GM12878 (cell line): ENCODE measurements around the gene LETMD1. TPM values are rescaled to one million over a fixed set of nuclear protein-coding genes. Genes with fewer than 3 reads are reported as not detected.

Source experiments
- ATAC-seq: fragments of 200-7000 bp; cut with Tn5 transposase; 3 replicates; pipeline ENCODE4 v1.9.1; 2020; ENCODE audit warnings: mild to moderate bottlenecking, moderate library complexity
- BruUV-seq: library from RNA; stranded (reverse); fragments of 400-500 nt; replicated peaks from 2 replicates; lab custom pipeline; 2021; lab: Mats Ljungman, UMichigan
- CTCF ChIA-PET: fragments of 300-600 bp; sonication (Branson Sonifier 250); formaldehyde crosslinking; extraction: SDS; loops from one replicate; lab custom pipeline; 2021; ENCODE audit warnings: inconsistent platforms; lab: Yijun Ruan, JAX
- POLR2A ChIA-PET: fragments of 350-600 bp; formaldehyde crosslinking; extraction: SDS; loops from one replicate; lab custom pipeline; 2021; ENCODE audit warnings: inconsistent platforms; lab: Charles Lee
- RAD21 ChIA-PET: fragments of 300-600 bp; sonication (Branson Sonifier 250); formaldehyde crosslinking; loops from one replicate; lab custom pipeline; 2023; ENCODE audit warnings: antibody characterized with exemption; ENCODE audit not compliant: unreplicated experiment; lab: Charles Lee
- SMC1A ChIA-PET: fragments of 300-600 bp; sonication (Branson Sonifier 250); formaldehyde crosslinking; loops from one replicate; lab custom pipeline; 2023; ENCODE audit not compliant: unreplicated experiment, uncharacterized antibody; lab: Charles Lee
- DNase-seq: peaks from one replicate; pipeline ENCODE4 v3.0.0-alpha.2; 2011; ENCODE audit warnings: low read depth, low spot score
- FAIRE-seq: peaks from 3 replicates; lab custom pipeline; 2011; peaks lifted over from hg19 to GRCh38; lab: Jason Lieb, UNC
- H2AFZ ChIP-seq: 2 replicates; pipeline ENCODE4 v1.6.0; 2011; ENCODE audit warnings: low read depth, low read length, control low read depth; ENCODE audit not compliant: control insufficient read depth
- H3K27ac ChIP-seq: 2 replicates; pipeline ENCODE4 v1.5.1; 2011; ENCODE audit warnings: control low read depth; ENCODE audit not compliant: control insufficient read depth, insufficient read depth
- H3K27me3 ChIP-seq, 2 experiments: replicated peaks in 1 of 2; 2 replicates each; pipeline versions ENCODE4 v1.6.0 to v1.6.1; 2011; ENCODE audit warnings: low read length in 1 of 2; ENCODE audit not compliant: control insufficient read depth in 2 of 2, insufficient read depth in 2 of 2
- H3K36me3 ChIP-seq, 2 experiments: 2 replicates each; pipeline ENCODE4 v1.5.1; 2011; ENCODE audit warnings: low read length in 1 of 2; ENCODE audit not compliant: control insufficient read depth in 2 of 2, insufficient read depth in 2 of 2
- H3K4me1 ChIP-seq: 2 replicates; pipeline ENCODE4 v1.6.1; 2011; ENCODE audit warnings: mild to moderate bottlenecking, low read length, moderate library complexity, mixed read lengths; ENCODE audit not compliant: control insufficient read depth, insufficient read depth
- H3K4me2 ChIP-seq: 2 replicates; pipeline ENCODE4 v1.6.0; 2011; ENCODE audit warnings: control low read depth; ENCODE audit not compliant: control insufficient read depth, insufficient read depth
- H3K4me3 ChIP-seq: fragments of 200-600 bp; sonication (generic); 2 replicates; pipeline ENCODE4 v1.5.1; 2016
- H3K79me2 ChIP-seq: 2 replicates; pipeline ENCODE4 v1.6.0; 2011; ENCODE audit warnings: low read length; ENCODE audit not compliant: control insufficient read depth, insufficient read depth
- H3K9ac ChIP-seq: 2 replicates; pipeline ENCODE4 v1.8.0; 2011; ENCODE audit warnings: low read length, control low read depth, mixed read lengths; ENCODE audit not compliant: control insufficient read depth, insufficient read depth
- H3K9me3 ChIP-seq: replicated peaks from 3 replicates; pipeline ENCODE4 v1.5.1; 2011; ENCODE audit warnings: mild to moderate bottlenecking, low read length; ENCODE audit not compliant: control insufficient read depth, insufficient read depth
- H4K20me1 ChIP-seq: 2 replicates; pipeline ENCODE4 v1.6.0; 2011; ENCODE audit not compliant: control insufficient read depth, insufficient read depth
- CHD2 ChIP-seq: IDR thresholded peaks from 2 replicates; pipeline ENCODE4 v1.6.1; 2011; ENCODE audit warnings: low read depth, low read length, improper control_type of control experiment, borderline replicate concordance
- EED ChIP-seq: sonication (generic); IDR thresholded peaks from 2 replicates; pipeline ENCODE4 v1.6.1; 2016; ENCODE audit warnings: antibody characterized with exemption, low read depth
- ETV6 ChIP-seq, 2 experiments: fragments of 450-650 bp in 1 of 2; IDR thresholded peaks in 1 of 2; conservative IDR thresholded peaks in 1 of 2; 2 replicates each; pipeline ENCODE4 v1.6.1; 2014; ENCODE audit warnings: antibody characterized with exemption in 1 of 2, borderline replicate concordance in 1 of 2, low read depth in 1 of 2, mild to moderate bottlenecking in 1 of 2, moderate library complexity in 1 of 2
- FOXM1 ChIP-seq: IDR thresholded peaks from 2 replicates; pipeline ENCODE4 v1.6.1; 2012; ENCODE audit warnings: low read depth, mild to moderate bottlenecking, inconsistent platforms, low read length, moderate library complexity
- GATAD2B ChIP-seq: fragments of 450-650 bp; conservative IDR thresholded peaks from 2 replicates; pipeline ENCODE4 v1.6.1; 2017; ENCODE audit warnings: low read depth, mild to moderate bottlenecking, moderate library complexity
- MEF2A ChIP-seq: IDR thresholded peaks from 2 replicates; pipeline ENCODE4 v1.6.1; 2011; ENCODE audit warnings: low read depth, mild to moderate bottlenecking, low read length, moderate library complexity; ENCODE audit not compliant: insufficient read depth
- MXI1 ChIP-seq: fragments of 150-350 bp; IDR thresholded peaks from 2 replicates; pipeline ENCODE4 v1.6.1; 2011; ENCODE audit warnings: low read depth, mild to moderate bottlenecking, inconsistent platforms, low read length, improper control_type of control experiment
- MYC ChIP-seq: IDR thresholded peaks from 2 replicates; pipeline ENCODE4 v1.6.1; 2011; ENCODE audit warnings: mild to moderate bottlenecking, low read length, moderate library complexity, inconsistent platforms; ENCODE audit not compliant: insufficient read depth, insufficient replicate concordance, insufficient read length, severe bottlenecking
- NR2F1 ChIP-seq: fragments of 450-650 bp; conservative IDR thresholded peaks from 2 replicates; pipeline ENCODE4 v1.6.1; 2017; ENCODE audit warnings: mild to moderate bottlenecking
- SPI1 ChIP-seq: IDR thresholded peaks from 2 replicates; pipeline ENCODE4 v1.6.1; 2011; ENCODE audit warnings: low read depth, mild to moderate bottlenecking, low read length, moderate library complexity, borderline replicate concordance; ENCODE audit not compliant: insufficient read depth
- ZBED1 ChIP-seq: IDR thresholded peaks from 2 replicates; pipeline ENCODE4 v1.6.1; 2016; ENCODE audit warnings: borderline replicate concordance
- ZNF274 ChIP-seq: IDR thresholded peaks from one replicate; pipeline ENCODE4 v1.8.0; 2011; ENCODE audit not compliant: insufficient read length, insufficient read depth
- ZNF622 ChIP-seq: fragments of 450-650 bp; IDR thresholded peaks from 2 replicates; pipeline ENCODE4 v1.6.1; 2017; ENCODE audit warnings: mild to moderate bottlenecking, inconsistent platforms
- ZSCAN29 ChIP-seq: fragments of 450-650 bp; IDR thresholded peaks from 2 replicates; pipeline ENCODE4 v1.6.1; 2017; ENCODE audit warnings: mild to moderate bottlenecking, moderate library complexity
- WGBS: methylation state at CpG from one replicate; pipeline ENCODE4 v1.1.6; 2016; ENCODE audit warnings: low lambda C conversion rate; ENCODE audit not compliant: insufficient replicate concordance, insufficient coverage; ENCODE audit errors: missing lambda C conversion rate; 5-methylcytosine and 5-hydroxymethylcytosine counted together
- in situ Hi-C: fragments of 300-500 bp; cut with MboI; formaldehyde crosslinking; loops from 9 replicates; pipeline ENCODE4 v1.14.3; 2018; ENCODE audit warnings: mixed read lengths
- intact Hi-C: fragments of 100-400 bp; cut with micrococcal nuclease; formaldehyde crosslinking; loops from one replicate; pipeline ENCODE4 v1.14.2; 2022; ENCODE audit not compliant: unreplicated experiment
- polyA plus RNA-seq, 11 experiments: library from polyadenylated mRNA; depleted of rRNA in 4 of 11; unstranded in 6 of 11; stranded (reverse) in 5 of 11; fragments of >200 nt; fragmentation: Nextera tagmentation in 4 of 11; fragmentation: Illumina TruSeq in 1 of 11; extraction: Ambion mirVana in 4 of 11; extraction: Trizol in 1 of 11; gene quantifications; 1 replicate in 1 of 11; 2 replicates in 10 of 11; pipeline versions ENCODE4 v1.2.1 to v1.2.3, GENCODE V29; 2011 to 2016; ENCODE audit warnings: inconsistent platforms in 2 of 11, missing spikeins in 2 of 11, low read depth in 1 of 11
- total RNA-seq, 4 experiments: library from RNA; depleted of rRNA in 3 of 4; stranded (reverse); fragments of >200 nt in 3 of 4; fragmentation: Illumina TruSeq in 1 of 4; extraction: Trizol in 1 of 4; gene quantifications; 2 replicates each; pipeline versions ENCODE4 v1.2.1 to v1.2.3, GENCODE V29; 2013 to 2021
- TF ChIP-seq, protein P1 (sequence below): fragments of 450-650 bp; IDR thresholded peaks from 2 replicates; pipeline ENCODE4 v1.6.1; 2017; ENCODE audit warnings: low read depth, mild to moderate bottlenecking, moderate library complexity

The LETMD1 gene
- total and polyA plus RNA-seq, 10 of the 15 experiments (the other 5 are each of a cell fraction or from before 2014, with no cell fraction given) = 30.3 to 116 (median 51.5) TPM

GRCh38 chr12:51008329-51009055 is 39.6 kb upstream of the LETMD1 start:
- Histone ChIP-seq H3K27ac (no peak overlapping the region; the same call in 1 of the 2 replicates), H2AFZ (no peak overlapping the region), H3K4me1 (no peaks in the 10 kb centered on the region; the same call in 1 of the 2 replicates), H3K36me3 (peaks cover 2 to 8% of the 10 kb centered on the region in 2 experiments), H3K4me3 (no peak overlapping the region), H3K79me2 (no peaks in the 10 kb centered on the region; the same call in 1 of the 2 replicates), H3K27me3 (no peaks in the 10 kb centered on the region), H4K20me1 (no peaks in the 10 kb centered on the region), H3K9ac (no peak overlapping the region), H3K9me3 (no peaks in the 10 kb centered on the region), H3K4me2 (no peak overlapping the region)
- ChIA-PET POLR2A (interaction anchor here (0.7 kb wide), 1 partner anchor 40 kb away, joined by 3 read pairs; no protein-coding TSS in a partner anchor), RAD21 (interaction anchor here (1.1 to 1.4 kb wide), 3 partner anchors 9 to 22 kb away, joined by 3 to 7 read pairs (median 4); no protein-coding TSS in a partner anchor), CTCF (interaction anchor here (1.0 to 2.1 kb wide), 5 partner anchors 14 to 243 kb away, joined by 3 to 11 read pairs (median 5); no protein-coding TSS in a partner anchor), SMC1A (interaction anchor here (1.0 to 3.4 kb wide), 11 partner anchors 11 to 461 kb away, joined by 3 to 14 read pairs (median 4); no protein-coding TSS in a partner anchor)
- DNase-seq = no peak
- FAIRE-seq = no peak
- no TSS peak for BruUV-seq
- in situ Hi-C loops = no loop called here
- no peak for ATAC-seq
- intact Hi-C loops = no loop called here
- 83% methylated on average over 1 of the region's 1 CpG for WGBS
- no peak for TF ChIP-seq MYC
- TF ChIP-seq ZNF274 = no peak
- no peak for TF ChIP-seq ZSCAN29
- TF ChIP-seq NR2F1 = no peak
- no peak for TF ChIP-seq ETV6 (conservative IDR thresholded peaks at IDR 0.05 in 1 of 2, IDR thresholded peaks at IDR 0.05 in 1 of 2; ENCODE audit: borderline replicate concordance in 1 of 2, low read depth in 1 of 2)
- no peak for TF ChIP-seq GATAD2B
- no peak for TF ChIP-seq SPI1
- TF ChIP-seq, protein P1, sequence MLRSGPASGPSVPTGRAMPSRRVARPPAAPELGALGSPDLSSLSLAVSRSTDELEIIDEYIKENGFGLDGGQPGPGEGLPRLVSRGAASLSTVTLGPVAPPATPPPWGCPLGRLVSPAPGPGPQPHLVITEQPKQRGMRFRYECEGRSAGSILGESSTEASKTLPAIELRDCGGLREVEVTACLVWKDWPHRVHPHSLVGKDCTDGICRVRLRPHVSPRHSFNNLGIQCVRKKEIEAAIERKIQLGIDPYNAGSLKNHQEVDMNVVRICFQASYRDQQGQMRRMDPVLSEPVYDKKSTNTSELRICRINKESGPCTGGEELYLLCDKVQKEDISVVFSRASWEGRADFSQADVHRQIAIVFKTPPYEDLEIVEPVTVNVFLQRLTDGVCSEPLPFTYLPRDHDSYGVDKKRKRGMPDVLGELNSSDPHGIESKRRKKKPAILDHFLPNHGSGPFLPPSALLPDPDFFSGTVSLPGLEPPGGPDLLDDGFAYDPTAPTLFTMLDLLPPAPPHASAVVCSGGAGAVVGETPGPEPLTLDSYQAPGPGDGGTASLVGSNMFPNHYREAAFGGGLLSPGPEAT = no peak
- TF ChIP-seq CHD2 = no peak
- TF ChIP-seq ZBED1 = no peak
- TF ChIP-seq ZNF622 = no peak
- no peak for TF ChIP-seq FOXM1
- no peak for TF ChIP-seq MXI1
- TF ChIP-seq MEF2A = no peak
- TF ChIP-seq EED = no peak
